Liver (tissue), 3 donors: ENCODE results near the gene IFRD2.
A peak's percentile ranks its signal among the peaks of the same experiment; 100 is the strongest.

Source experiments
- CTCF ChIP-seq: fragments of 150-350 bp; IDR thresholded peaks from 2 replicates; pipeline ENCODE4 v1.5.1; 2017; ENCODE audit warnings: improper control_type of control experiment, low read depth, low read length; ENCODE audit not compliant: missing input control
- GABPA ChIP-seq, 2 donors: IDR thresholded peaks in 1 of 2; conservative IDR thresholded peaks in 1 of 2; 2 replicates each; pipeline ENCODE4 v1.6.1; 2016; ENCODE audit warnings: antibody characterized with exemption in 2 of 2, mild to moderate bottlenecking in 1 of 2, moderate library complexity in 1 of 2
- HNF4A ChIP-seq, 2 donors: conservative IDR thresholded peaks; 2 replicates each; pipeline ENCODE4 v1.6.1; 2016; ENCODE audit warnings: antibody characterized with exemption in 2 of 2, mild to moderate bottlenecking in 2 of 2
- JUND ChIP-seq, 2 donors: IDR thresholded peaks; 2 replicates each; pipeline ENCODE4 v1.6.1; 2016; ENCODE audit warnings: antibody characterized with exemption in 2 of 2
- RAD21 ChIP-seq, 2 donors: IDR thresholded peaks; 2 replicates each; pipeline ENCODE4 v1.6.1; 2016; ENCODE audit warnings: antibody characterized with exemption in 2 of 2, mild to moderate bottlenecking in 2 of 2
- TAF1 ChIP-seq: conservative IDR thresholded peaks from 2 replicates; pipeline ENCODE4 v1.6.1; 2016; ENCODE audit warnings: antibody characterized with exemption, mild to moderate bottlenecking
- YY1 ChIP-seq: IDR thresholded peaks from 2 replicates; pipeline ENCODE4 v1.6.1; 2016; ENCODE audit warnings: antibody characterized with exemption, mild to moderate bottlenecking
- donor health status: healthy.
- donor health status: healthy.

DNA sequence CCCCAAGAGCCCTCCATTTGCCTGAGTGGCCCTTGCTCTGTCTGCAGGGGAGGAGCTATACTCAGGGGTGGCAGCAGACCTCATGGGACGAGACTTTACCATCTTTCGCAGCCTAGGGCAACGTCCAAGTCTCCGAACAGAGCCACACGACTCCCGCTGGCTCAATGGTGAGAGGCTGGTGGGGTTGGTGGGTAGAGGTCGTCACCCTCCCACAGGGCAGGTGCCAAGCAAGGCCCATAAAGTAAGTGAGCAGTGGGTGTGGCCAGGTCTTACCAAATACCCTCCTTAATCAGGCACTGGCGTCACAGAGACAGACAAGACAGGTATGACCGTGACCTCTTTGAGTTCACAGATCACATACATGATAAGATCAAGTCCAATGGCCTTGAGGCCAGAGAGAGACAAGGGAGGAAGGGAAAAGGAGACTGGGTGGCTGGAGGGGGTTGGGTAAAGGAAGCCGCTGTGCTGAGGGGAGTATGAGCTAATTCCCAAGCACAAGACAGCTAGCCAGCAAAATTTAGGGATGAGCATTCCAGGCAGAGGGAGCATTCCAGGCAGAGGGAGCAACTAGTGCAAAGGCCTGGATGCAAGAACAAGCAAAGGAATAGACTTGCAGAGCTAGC lies 20.8 kb downstream of the IFRD2 start:
- TF ChIP-seq CTCF: no peak
- TF ChIP-seq TAF1: no peak
- no peak for TF ChIP-seq GABPA (IDR thresholded peaks at IDR 0.05 in 1 of 2, conservative IDR thresholded peaks at IDR 0.05 in 1 of 2)
- TF ChIP-seq JUND (IDR thresholded peaks at IDR 0.05): no peak
- TF ChIP-seq YY1: no peak
- peak; percentile 16 to 21 for TF ChIP-seq HNF4A (conservative IDR thresholded peaks at IDR 0.05)
- TF ChIP-seq RAD21 (IDR thresholded peaks at IDR 0.05): no peak
